Mesendoderm (in vitro differentiated cells): Measurements from ENCODE around the gene RGS11.

Experiments used
- DNase-seq: peaks from one replicate; pipeline ENCODE4 v3.0.0; 2013
- H2AK5ac ChIP-seq: 2 replicates; pipeline ENCODE4 v1.6.1; 2013; ENCODE audit warnings: low read length, inconsistent platforms
- H2BK120ac ChIP-seq: 2 replicates; pipeline ENCODE4 v1.6.1; 2013; ENCODE audit warnings: low read depth, mild to moderate bottlenecking, low read length, moderate library complexity, mixed read lengths
- H2BK15ac ChIP-seq: replicated peaks from 2 replicates; pipeline ENCODE4 v1.6.1; 2013; ENCODE audit warnings: low read depth, mild to moderate bottlenecking, moderate library complexity
- H2BK5ac ChIP-seq: 2 replicates; pipeline ENCODE4 v1.6.1; 2013; ENCODE audit warnings: low read length, inconsistent platforms
- H3K18ac ChIP-seq: 2 replicates; pipeline ENCODE4 v1.6.1; 2013; ENCODE audit warnings: mild to moderate bottlenecking, low read length, mixed read lengths
- H3K23ac ChIP-seq: one replicate; pipeline ENCODE4 v1.6.1; 2013; ENCODE audit warnings: low read length
- H3K27ac ChIP-seq: 2 replicates; pipeline ENCODE4 v1.5.1; 2013; ENCODE audit warnings: low read depth, mild to moderate bottlenecking, inconsistent platforms, low read length, moderate library complexity
- H3K27me3 ChIP-seq: 2 replicates; pipeline ENCODE4 v1.6.1; 2013; ENCODE audit warnings: low read length, control low read depth, mild to moderate bottlenecking, inconsistent platforms; ENCODE audit not compliant: insufficient read depth, poor library complexity
- H3K36me3 ChIP-seq: 2 replicates; pipeline ENCODE4 v1.6.1; 2013; ENCODE audit warnings: low read length, inconsistent platforms; ENCODE audit not compliant: control insufficient read depth, insufficient read depth
- H3K4ac ChIP-seq: one replicate; pipeline ENCODE4 v1.6.1; 2013; ENCODE audit warnings: low read depth, mild to moderate bottlenecking, low read length, moderate library complexity
- H3K4me1 ChIP-seq: 2 replicates; pipeline ENCODE4 v1.6.1; 2013; ENCODE audit warnings: low read depth, low read length, inconsistent platforms; ENCODE audit not compliant: control insufficient read depth
- H3K4me2 ChIP-seq: 2 replicates; pipeline ENCODE4 v1.6.1; 2013; ENCODE audit warnings: low read length
- H3K4me3 ChIP-seq: 2 replicates; pipeline ENCODE4 v1.5.1; 2013; ENCODE audit warnings: mild to moderate bottlenecking, low read length
- H3K56ac ChIP-seq: one replicate; pipeline ENCODE4 v1.6.1; 2013; ENCODE audit warnings: low read length
- H3K79me1 ChIP-seq: 2 replicates; pipeline ENCODE4 v1.6.1; 2013; ENCODE audit warnings: low read length, inconsistent platforms
- H3K79me2 ChIP-seq: 2 replicates; pipeline ENCODE4 v1.6.1; 2013; ENCODE audit warnings: mild to moderate bottlenecking, low read length; ENCODE audit not compliant: control insufficient read depth, insufficient read depth
- H3K9ac ChIP-seq: 2 replicates; pipeline ENCODE4 v1.6.1; 2013; ENCODE audit warnings: low read length, inconsistent platforms
- H4K5ac ChIP-seq: one replicate; pipeline ENCODE4 v1.6.1; 2013; ENCODE audit warnings: low read length
- H4K8ac ChIP-seq: one replicate; pipeline ENCODE4 v1.6.1; 2013; ENCODE audit warnings: low read depth, mild to moderate bottlenecking, control low read depth, low read length, moderate library complexity
- WGBS: extraction: QIAGEN DNeasy Blood & Tissue Kit; methylation state at CpG from one replicate; pipeline ENCODE4 v1.1.7; 2013; ENCODE audit warnings: low lambda C conversion rate, missing lambda C conversion rate; ENCODE audit not compliant: insufficient coverage; ENCODE audit errors: extremely low coverage; 5-methylcytosine and 5-hydroxymethylcytosine counted together

Gene RGS11

GRCh38 chr16:303760-304505 is 28.2 kb upstream of the RGS11 start:
- no peak overlapping the region for H2BK15ac ChIP-seq
- peaks cover 3% of the 10 kb centered on the region for H3K79me1 ChIP-seq
- no peak overlapping the region for H4K5ac ChIP-seq
- H2AK5ac ChIP-seq, result no peak overlapping the region
- no peaks in the 10 kb centered on the region for H3K27me3 ChIP-seq
- no peak overlapping the region for H3K56ac ChIP-seq
- H3K4me3 ChIP-seq, result no peak overlapping the region
- no peak overlapping the region for H3K9ac ChIP-seq
- no peak overlapping the region for H3K23ac ChIP-seq
- no peak overlapping the region for H3K18ac ChIP-seq
- no peak overlapping the region for H2BK5ac ChIP-seq
- no peak overlapping the region for H3K4ac ChIP-seq
- H4K8ac ChIP-seq, result no peak overlapping the region
- peaks cover 2% of the 10 kb centered on the region for H3K36me3 ChIP-seq
- no CpG with 5 or more reads among the region's 43 CpGs for WGBS
- no peak overlapping the region for H3K27ac ChIP-seq
- no peaks in the 10 kb centered on the region for H3K4me1 ChIP-seq
- no peak overlapping the region for H2BK120ac ChIP-seq
- H3K79me2 ChIP-seq, result no peaks in the 10 kb centered on the region
- no peak for DNase-seq
- no peak overlapping the region for H3K4me2 ChIP-seq

GRCh38 chr16:301950-302349 is 26.2 kb upstream of the RGS11 start:
- Histone ChIP-seq H3K4me2 (no peak overlapping the region), H3K27ac (no peak overlapping the region), H2AK5ac (no peak overlapping the region), H3K18ac (no peak overlapping the region), H3K4ac (no peak overlapping the region), H3K27me3 (no peaks in the 10 kb centered on the region), H3K4me3 (no peak overlapping the region), H3K4me1 (no peaks in the 10 kb centered on the region), H4K8ac (no peak overlapping the region), H3K23ac (no peak overlapping the region), H2BK120ac (no peak overlapping the region), H2BK15ac (no peak overlapping the region), H3K56ac (no peak overlapping the region), H2BK5ac (no peak overlapping the region), H3K36me3 (no peaks in the 10 kb centered on the region), H3K79me2 (no peaks in the 10 kb centered on the region), H3K9ac (no peak overlapping the region), H4K5ac (no peak overlapping the region), H3K79me1 (peaks cover 3% of the 10 kb centered on the region)
- no CpG with 5 or more reads among the region's 13 CpGs for WGBS
- no peak for DNase-seq

- H3K9ac ChIP-seq, result no peak overlapping the region
- H3K36me3 ChIP-seq, result peaks cover 2% of the 10 kb centered on the region
- H3K23ac ChIP-seq, result no peak overlapping the region
- H3K79me2 ChIP-seq, result no peaks in the 10 kb centered on the region
- no peaks in the 10 kb centered on the region for H3K4me1 ChIP-seq
- peaks cover 2% of the 10 kb centered on the region for H3K79me1 ChIP-seq
- H2BK5ac ChIP-seq, result no peak overlapping the region
- no peak overlapping the region for H4K8ac ChIP-seq
- H3K4me3 ChIP-seq, result no peak overlapping the region
- no peak overlapping the region for H3K18ac ChIP-seq
- no peak overlapping the region for H2AK5ac ChIP-seq
- H3K27me3 ChIP-seq, result no peaks in the 10 kb centered on the region
- no peak overlapping the region for H2BK15ac ChIP-seq
- no CpG with 5 or more reads among the region's 6 CpGs for WGBS
- no peak overlapping the region for H4K5ac ChIP-seq
- H3K56ac ChIP-seq, result no peak overlapping the region
- DNase-seq, result no peak
- H2BK120ac ChIP-seq, result no peak overlapping the region
- H3K4ac ChIP-seq, result no peak overlapping the region
- no peak overlapping the region for H3K4me2 ChIP-seq
- no peak overlapping the region for H3K27ac ChIP-seq
Measured at GRCh38 chr16:301235-301634, 25.5 kb upstream of the RGS11 start.

GRCh38 chr16:297832-298231 is 22.1 kb upstream of the RGS11 start:
- Histone ChIP-seq H3K4me2 (no peak overlapping the region), H3K79me2 (no peaks in the 10 kb centered on the region), H3K4me3 (no peak overlapping the region), H3K27me3 (no peaks in the 10 kb centered on the region), H3K56ac (no peak overlapping the region), H4K5ac (no peak overlapping the region), H3K27ac (no peak overlapping the region), H2AK5ac (no peak overlapping the region), H3K79me1 (no peaks in the 10 kb centered on the region), H3K23ac (no peak overlapping the region), H3K4ac (no peak overlapping the region), H3K4me1 (no peaks in the 10 kb centered on the region), H2BK120ac (no peak overlapping the region), H3K36me3 (peaks cover 2% of the 10 kb centered on the region), H4K8ac (no peak overlapping the region), H2BK5ac (no peak overlapping the region), H3K9ac (no peak overlapping the region), H2BK15ac (no peak overlapping the region), H3K18ac (no peak overlapping the region)
- no peak for DNase-seq
- WGBS, result no CpG with 5 or more reads among the region's 32 CpGs

GRCh38 chr16:296806-297510 is 21.2 kb upstream of the RGS11 start:
- Histone ChIP-seq H4K8ac (no peak overlapping the region), H3K4me3 (no peak overlapping the region), H3K79me2 (no peaks in the 10 kb centered on the region), H2BK120ac (no peak overlapping the region), H3K56ac (no peak overlapping the region), H3K23ac (no peak overlapping the region), H3K18ac (no peak overlapping the region), H3K27ac (no peak overlapping the region), H3K9ac (no peak overlapping the region), H3K27me3 (no peaks in the 10 kb centered on the region), H2AK5ac (no peak overlapping the region), H3K4ac (no peak overlapping the region), H3K4me2 (no peak overlapping the region), H2BK15ac (no peak overlapping the region), H3K79me1 (no peaks in the 10 kb centered on the region), H2BK5ac (no peak overlapping the region), H3K36me3 (peaks cover 2% of the 10 kb centered on the region), H4K5ac (no peak overlapping the region), H3K4me1 (no peaks in the 10 kb centered on the region)
- WGBS, result no CpG with 5 or more reads among the region's 37 CpGs
- no peak for DNase-seq
